ENCODE results near the gene FMO1. TPM values are rescaled to one million over a fixed set of nuclear protein-coding genes. Genes with fewer than 3 reads are reported as not detected.

The FMO1 gene
- polyA plus RNA-seq, 1 donor, result 123 TPM

- peaks cover 64% of the 10 kb centered on the region for H3K4me1 ChIP-seq (ENCODE audit: control insufficient read depth, insufficient read depth, low read length)
- WGBS (ENCODE audit: insufficient coverage, low lambda C conversion rate), result 32% methylated on average over 3 of the region's 4 CpGs
- no peak overlapping the region for H3K4me3 ChIP-seq (ENCODE audit: low read length)
- H3K36me3 ChIP-seq (ENCODE audit: control insufficient read depth, insufficient read depth, low read length), result peaks cover 10% of the 10 kb centered on the region
- H3K27me3 ChIP-seq (ENCODE audit: control insufficient read depth, insufficient read depth, low read length), result no peaks in the 10 kb centered on the region
- peak in 1 of 2 donors; percentile 52 for DNase-seq
- H3K27ac ChIP-seq (ENCODE audit: low read length), result peak overlapping the region; percentile 93
- no peaks in the 10 kb centered on the region for H3K9me3 ChIP-seq (ENCODE audit: control insufficient read depth, low read depth, low read length)
Observed at GRCh38 chr1:171254859-171255258, 6.6 kb downstream of the FMO1 start.

- Histone ChIP-seq H3K36me3 (ENCODE audit: control insufficient read depth, insufficient read depth, low read length) (peaks cover 18% of the 10 kb centered on the region), H3K9me3 (ENCODE audit: control insufficient read depth, low read depth, low read length) (no peaks in the 10 kb centered on the region), H3K27me3 (ENCODE audit: control insufficient read depth, insufficient read depth, low read length) (no peaks in the 10 kb centered on the region), H3K4me3 (ENCODE audit: low read length) (no peak overlapping the region), H3K4me1 (ENCODE audit: control insufficient read depth, insufficient read depth, low read length) (peaks cover 61% of the 10 kb centered on the region), H3K27ac (ENCODE audit: low read length) (peak overlapping the region; percentile 93)
- DNase-seq, result peak; percentile 91 to 96
- WGBS (ENCODE audit: insufficient coverage, low lambda C conversion rate), result no CpG with 5 or more reads among the region's 8 CpGs
Observed at GRCh38 chr1:171256940-171257606, 8.8 kb downstream of the FMO1 start.

GRCh38 chr1:171257607-171258076 is 9.3 kb downstream of the FMO1 start:
- no CpG with 5 or more reads among the region's 5 CpGs for WGBS (ENCODE audit: insufficient coverage, low lambda C conversion rate)
- Histone ChIP-seq H3K27me3 (ENCODE audit: control insufficient read depth, insufficient read depth, low read length) (no peaks in the 10 kb centered on the region), H3K9me3 (ENCODE audit: control insufficient read depth, low read depth, low read length) (no peaks in the 10 kb centered on the region), H3K36me3 (ENCODE audit: control insufficient read depth, insufficient read depth, low read length) (peaks cover 18% of the 10 kb centered on the region), H3K27ac (ENCODE audit: low read length) (peak overlapping the region; percentile 93), H3K4me1 (ENCODE audit: control insufficient read depth, insufficient read depth, low read length) (peaks cover 55% of the 10 kb centered on the region), H3K4me3 (ENCODE audit: low read length) (no peak overlapping the region)
- peak in 1 of 2 donors; percentile 77 for DNase-seq

GRCh38 chr1:171258429-171258828 is 10.1 kb downstream of the FMO1 start:
- no peak for DNase-seq
- no CpG with 5 or more reads among the region's 3 CpGs for WGBS (ENCODE audit: insufficient coverage, low lambda C conversion rate)
- Histone ChIP-seq H3K27ac (ENCODE audit: low read length) (peak overlapping the region; percentile 93), H3K4me1 (ENCODE audit: control insufficient read depth, insufficient read depth, low read length) (peaks cover 49% of the 10 kb centered on the region), H3K9me3 (ENCODE audit: control insufficient read depth, low read depth, low read length) (no peaks in the 10 kb centered on the region), H3K36me3 (ENCODE audit: control insufficient read depth, insufficient read depth, low read length) (peaks cover 22% of the 10 kb centered on the region), H3K27me3 (ENCODE audit: control insufficient read depth, insufficient read depth, low read length) (no peaks in the 10 kb centered on the region), H3K4me3 (ENCODE audit: low read length) (no peak overlapping the region)

GRCh38 chr1:171258943-171259342 is 10.6 kb downstream of the FMO1 start:
- H3K36me3 ChIP-seq (ENCODE audit: control insufficient read depth, insufficient read depth, low read length), result peaks cover 26% of the 10 kb centered on the region
- no peak for DNase-seq
- H3K9me3 ChIP-seq (ENCODE audit: control insufficient read depth, low read depth, low read length), result no peaks in the 10 kb centered on the region
- H3K27ac ChIP-seq (ENCODE audit: low read length), result peak overlapping the region; percentile 93
- no peak overlapping the region for H3K4me3 ChIP-seq (ENCODE audit: low read length)
- WGBS (ENCODE audit: insufficient coverage, low lambda C conversion rate), result 100% methylated on average over 1 of the region's 2 CpGs
- no peaks in the 10 kb centered on the region for H3K27me3 ChIP-seq (ENCODE audit: control insufficient read depth, insufficient read depth, low read length)
- H3K4me1 ChIP-seq (ENCODE audit: control insufficient read depth, insufficient read depth, low read length), result peaks cover 46% of the 10 kb centered on the region

- H3K4me1 ChIP-seq (ENCODE audit: control insufficient read depth, insufficient read depth, low read length), result peaks cover 25% of the 10 kb centered on the region
- no peak overlapping the region for H3K27ac ChIP-seq (ENCODE audit: low read length)
- no CpG with 5 or more reads among the region's 4 CpGs for WGBS (ENCODE audit: insufficient coverage, low lambda C conversion rate)
- H3K36me3 ChIP-seq (ENCODE audit: control insufficient read depth, insufficient read depth, low read length), result peaks cover 26% of the 10 kb centered on the region
- DNase-seq, result no peak
- H3K4me3 ChIP-seq (ENCODE audit: low read length), result no peak overlapping the region
- no peaks in the 10 kb centered on the region for H3K9me3 ChIP-seq (ENCODE audit: control insufficient read depth, low read depth, low read length)
- H3K27me3 ChIP-seq (ENCODE audit: control insufficient read depth, insufficient read depth, low read length), result no peaks in the 10 kb centered on the region
Observed at GRCh38 chr1:171261336-171261735, 13.0 kb downstream of the FMO1 start.

GRCh38 chr1:171263901-171264300 is 15.6 kb downstream of the FMO1 start:
- no peaks in the 10 kb centered on the region for H3K9me3 ChIP-seq (ENCODE audit: control insufficient read depth, low read depth, low read length)
- no peaks in the 10 kb centered on the region for H3K4me1 ChIP-seq (ENCODE audit: control insufficient read depth, insufficient read depth, low read length)
- no peaks in the 10 kb centered on the region for H3K27me3 ChIP-seq (ENCODE audit: control insufficient read depth, insufficient read depth, low read length)
- H3K4me3 ChIP-seq (ENCODE audit: low read length), result no peak overlapping the region
- 63% methylated on average over 2 of the region's 2 CpGs for WGBS (ENCODE audit: insufficient coverage, low lambda C conversion rate)
- no peak overlapping the region for H3K27ac ChIP-seq (ENCODE audit: low read length)
- H3K36me3 ChIP-seq (ENCODE audit: control insufficient read depth, insufficient read depth, low read length), result peaks cover 38% of the 10 kb centered on the region
- DNase-seq, result no peak

- Histone ChIP-seq H3K4me3 (ENCODE audit: low read length) (no peak overlapping the region), H3K27me3 (ENCODE audit: control insufficient read depth, insufficient read depth, low read length) (no peaks in the 10 kb centered on the region), H3K4me1 (ENCODE audit: control insufficient read depth, insufficient read depth, low read length) (no peaks in the 10 kb centered on the region), H3K36me3 (ENCODE audit: control insufficient read depth, insufficient read depth, low read length) (peaks cover 25% of the 10 kb centered on the region), H3K27ac (ENCODE audit: low read length) (no peak overlapping the region), H3K9me3 (ENCODE audit: control insufficient read depth, low read depth, low read length) (no peaks in the 10 kb centered on the region)
- WGBS (ENCODE audit: insufficient coverage, low lambda C conversion rate), result 60% methylated on average over 1 of the region's 2 CpGs
- DNase-seq, result no peak
Observed at GRCh38 chr1:171265686-171266085, 17.4 kb downstream of the FMO1 start.

GRCh38 chr1:171266930-171267329 is 18.6 kb downstream of the FMO1 start:
- Histone ChIP-seq H3K27ac (ENCODE audit: low read length) (no peak overlapping the region), H3K4me1 (ENCODE audit: control insufficient read depth, insufficient read depth, low read length) (no peaks in the 10 kb centered on the region), H3K9me3 (ENCODE audit: control insufficient read depth, low read depth, low read length) (peaks cover 3% of the 10 kb centered on the region), H3K27me3 (ENCODE audit: control insufficient read depth, insufficient read depth, low read length) (no peaks in the 10 kb centered on the region), H3K4me3 (ENCODE audit: low read length) (no peak overlapping the region), H3K36me3 (ENCODE audit: control insufficient read depth, insufficient read depth, low read length) (peaks cover 22% of the 10 kb centered on the region)
- 100% methylated on average over 1 of the region's 4 CpGs for WGBS (ENCODE audit: insufficient coverage, low lambda C conversion rate)
- no peak for DNase-seq

GRCh38 chr1:171267391-171267790 is 19.1 kb downstream of the FMO1 start:
- H3K27me3 ChIP-seq (ENCODE audit: control insufficient read depth, insufficient read depth, low read length), result no peaks in the 10 kb centered on the region
- H3K4me3 ChIP-seq (ENCODE audit: low read length), result no peak overlapping the region
- H3K4me1 ChIP-seq (ENCODE audit: control insufficient read depth, insufficient read depth, low read length), result no peaks in the 10 kb centered on the region
- no CpG with 5 or more reads among the region's 1 CpG for WGBS (ENCODE audit: insufficient coverage, low lambda C conversion rate)
- H3K36me3 ChIP-seq (ENCODE audit: control insufficient read depth, insufficient read depth, low read length), result peaks cover 23% of the 10 kb centered on the region
- H3K27ac ChIP-seq (ENCODE audit: low read length), result no peak overlapping the region
- peaks cover 4% of the 10 kb centered on the region for H3K9me3 ChIP-seq (ENCODE audit: control insufficient read depth, low read depth, low read length)
- no peak for DNase-seq

- Histone ChIP-seq H3K4me3 (ENCODE audit: low read length) (no peak overlapping the region), H3K4me1 (ENCODE audit: control insufficient read depth, insufficient read depth, low read length) (no peaks in the 10 kb centered on the region), H3K27me3 (ENCODE audit: control insufficient read depth, insufficient read depth, low read length) (no peaks in the 10 kb centered on the region), H3K36me3 (ENCODE audit: control insufficient read depth, insufficient read depth, low read length) (peaks cover 16% of the 10 kb centered on the region), H3K27ac (ENCODE audit: low read length) (no peak overlapping the region), H3K9me3 (ENCODE audit: control insufficient read depth, low read depth, low read length) (peaks cover 4% of the 10 kb centered on the region)
- WGBS (ENCODE audit: insufficient coverage, low lambda C conversion rate), result 100% methylated on average over 2 of the region's 2 CpGs
- no peak for DNase-seq
Observed at GRCh38 chr1:171270806-171271205, 22.5 kb downstream of the FMO1 start.
